GM19025 (cell line): Measurements from ENCODE around the gene ATP5F1E.

Experiments used
- ATAC-seq: cut with Tn5 transposase; IDR thresholded peaks from one replicate; pipeline ENCODE4 v1.9.1; 2021; ENCODE audit warnings: mild to moderate bottlenecking, low read depth, moderate library complexity; ENCODE audit not compliant: unreplicated experiment

The ATP5F1E gene

DNA sequence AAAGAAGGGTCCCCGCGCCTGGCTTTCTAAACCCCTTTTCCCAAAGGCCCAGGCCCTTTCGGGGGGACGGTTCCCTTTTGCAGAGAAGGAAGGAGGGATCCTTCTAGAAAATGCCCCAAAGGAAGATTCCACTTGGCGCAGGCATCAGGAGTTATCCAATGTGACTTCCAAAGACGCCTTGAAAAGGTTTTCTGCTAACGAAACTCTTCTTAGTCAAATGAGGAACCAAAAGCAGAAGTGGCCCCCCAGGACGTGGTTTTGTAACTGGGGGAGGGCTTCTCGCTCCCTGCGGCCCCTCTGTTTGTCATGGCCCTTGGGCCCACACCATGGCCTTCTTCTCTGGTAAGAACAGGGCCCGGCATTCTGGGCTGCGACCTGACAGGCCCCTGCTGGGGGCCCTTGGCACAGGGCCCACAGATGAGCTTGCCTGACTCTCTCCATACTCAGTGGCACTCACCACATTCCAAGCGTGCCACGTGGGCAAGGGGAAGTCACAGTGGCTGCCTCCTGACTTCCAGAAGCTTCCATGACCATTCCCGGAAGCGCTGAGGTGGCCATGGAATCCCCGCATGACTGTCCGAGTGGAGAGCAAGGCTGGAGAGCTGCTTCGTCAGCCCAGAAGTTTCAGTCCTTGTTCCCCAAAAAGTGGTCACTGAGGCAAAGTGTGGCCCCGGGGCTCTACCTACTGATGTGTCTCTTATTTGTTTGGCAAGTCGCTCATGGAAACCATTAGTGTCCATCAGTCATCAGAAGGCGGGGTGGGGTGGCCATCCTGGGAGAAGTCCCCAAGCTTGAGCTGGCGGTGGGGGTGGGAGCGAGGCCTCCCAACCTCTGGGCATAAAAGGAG is 24.2 kb downstream of the ATP5F1E start:
- no peak for ATAC-seq

DNA sequence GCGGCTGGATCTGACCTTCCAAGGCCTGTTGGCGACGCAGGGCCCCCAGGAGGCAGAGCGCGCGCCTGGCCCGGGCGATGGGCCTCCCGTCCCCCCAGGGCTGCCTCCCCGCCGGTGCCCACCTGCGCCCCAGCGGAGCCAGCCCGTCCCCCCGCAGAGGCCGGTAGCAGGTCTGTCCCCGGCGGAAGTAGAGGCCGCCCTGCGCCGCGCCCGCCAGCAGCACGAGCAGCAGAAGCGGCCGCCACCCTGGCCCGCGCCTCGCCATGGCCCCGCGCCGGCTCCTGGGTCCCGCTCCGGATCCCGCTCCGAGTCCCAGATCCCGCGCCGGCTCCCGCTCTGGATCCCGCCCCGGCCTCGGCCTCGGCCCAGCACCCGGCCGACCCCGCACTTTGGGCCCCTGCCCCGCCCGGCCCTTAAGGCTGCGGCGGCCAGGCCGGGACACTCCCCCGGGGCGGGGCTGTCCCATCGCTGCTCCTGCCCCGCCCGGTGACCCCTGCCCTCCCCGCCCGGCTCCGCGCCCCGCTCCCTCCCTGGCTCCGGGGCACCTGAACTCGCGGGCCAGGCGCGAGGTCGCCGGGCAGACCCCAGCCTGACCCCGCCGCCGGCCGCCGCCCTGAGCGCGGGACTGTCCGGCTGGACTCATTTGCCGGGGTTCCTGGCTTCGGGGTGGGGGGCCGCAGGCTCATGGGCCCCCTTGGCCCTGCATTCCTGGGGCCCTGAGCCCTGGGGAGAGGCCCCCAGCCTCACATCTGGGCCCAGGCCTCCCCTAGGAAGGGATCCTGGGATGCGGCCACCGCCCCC is 25.1 kb downstream of the ATP5F1E start, which contains the start of gene CTSZ:
Gene CTSZ (minus strand): TSS at position 391 of the 801 bp plus-strand sequence. CDS start 126 bp downstream, at position 265.
- peak; percentile 35 for ATAC-seq

- no peak for ATAC-seq
Measured at GRCh38 chr20:59006167-59006863, 25.8 kb downstream of the ATP5F1E start.

- no peak for ATAC-seq
Measured at GRCh38 chr20:59005523-59006166, 26.5 kb downstream of the ATP5F1E start.

GRCh38 chr20:59004763-59005522 is 27.2 kb downstream of the ATP5F1E start:
- ATAC-seq, result peak; percentile 54

DNA sequence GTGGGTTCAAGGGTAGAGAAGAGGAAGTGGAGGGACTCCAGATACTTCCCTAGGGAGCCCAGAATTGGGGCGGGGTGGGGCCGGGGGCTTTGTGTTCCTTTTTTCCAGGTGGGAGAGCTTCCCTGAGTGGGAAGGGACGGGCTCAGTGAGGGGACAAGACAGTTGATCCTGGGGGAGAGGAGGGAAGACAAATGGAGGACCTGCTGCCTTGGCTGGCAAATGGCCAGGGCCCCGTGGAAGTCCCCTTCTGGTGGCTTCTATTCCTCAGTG is 27.7 kb downstream of the ATP5F1E start:
- ATAC-seq, result no peak

GRCh38 chr20:59003836-59004492 is 28.2 kb downstream of the ATP5F1E start:
- ATAC-seq, result no peak

DNA sequence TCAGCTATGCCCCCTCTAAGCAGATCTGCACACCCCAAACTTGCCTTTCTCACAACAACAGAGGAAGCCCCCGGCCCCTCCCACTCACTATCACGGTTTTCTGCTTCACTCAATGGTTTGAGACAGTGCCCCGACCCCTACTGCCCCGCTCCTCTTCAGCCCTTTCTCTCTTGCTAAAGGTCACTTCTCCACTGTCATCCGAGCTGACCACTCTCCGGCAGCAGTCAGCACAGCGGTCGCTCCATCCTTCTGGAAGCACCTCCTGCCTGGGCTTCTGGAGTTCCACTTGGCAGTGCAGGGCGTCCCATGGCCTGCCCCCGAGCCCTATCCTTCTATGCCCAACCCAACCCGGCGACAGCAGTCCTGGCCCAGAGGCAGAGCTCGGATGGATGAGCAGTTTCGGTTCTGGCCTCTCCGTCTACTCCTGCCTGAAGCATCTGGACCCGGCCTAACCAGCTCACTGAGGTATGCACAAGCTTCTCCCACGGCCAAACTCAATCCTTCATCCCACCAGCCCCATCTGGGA is 29.2 kb downstream of the ATP5F1E start:
- no peak for ATAC-seq

DNA sequence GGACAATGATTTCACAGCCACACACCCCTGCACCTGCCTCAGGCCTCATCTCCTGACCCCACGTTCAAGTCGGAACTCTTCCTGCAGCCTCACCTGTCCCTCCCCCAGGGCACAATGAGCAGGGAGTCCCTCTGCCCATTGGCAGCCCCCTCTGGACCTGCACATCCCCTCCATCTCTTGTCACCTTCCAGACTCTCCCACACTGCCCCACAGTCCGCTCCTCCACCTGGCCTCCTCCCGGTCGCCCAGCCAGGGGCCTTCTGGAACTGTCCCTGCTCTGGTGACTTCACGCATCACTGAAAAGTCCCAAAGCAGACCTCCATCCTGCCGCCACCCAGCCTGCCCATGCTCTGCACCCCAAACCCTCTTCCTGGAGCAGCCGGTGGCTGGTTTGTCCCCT is 29.7 kb downstream of the ATP5F1E start:
- no peak for ATAC-seq

GRCh38 chr20:59001449-59002171 is 30.5 kb downstream of the ATP5F1E start:
- no peak for ATAC-seq

- no peak for ATAC-seq
Measured at GRCh38 chr20:59001068-59001448, 31.1 kb downstream of the ATP5F1E start.

GRCh38 chr20:59000326-59000725 is 31.8 kb downstream of the ATP5F1E start:
- no peak for ATAC-seq

GRCh38 chr20:58998656-58999055 is 33.5 kb downstream of the ATP5F1E start:
- ATAC-seq, result no peak

DNA sequence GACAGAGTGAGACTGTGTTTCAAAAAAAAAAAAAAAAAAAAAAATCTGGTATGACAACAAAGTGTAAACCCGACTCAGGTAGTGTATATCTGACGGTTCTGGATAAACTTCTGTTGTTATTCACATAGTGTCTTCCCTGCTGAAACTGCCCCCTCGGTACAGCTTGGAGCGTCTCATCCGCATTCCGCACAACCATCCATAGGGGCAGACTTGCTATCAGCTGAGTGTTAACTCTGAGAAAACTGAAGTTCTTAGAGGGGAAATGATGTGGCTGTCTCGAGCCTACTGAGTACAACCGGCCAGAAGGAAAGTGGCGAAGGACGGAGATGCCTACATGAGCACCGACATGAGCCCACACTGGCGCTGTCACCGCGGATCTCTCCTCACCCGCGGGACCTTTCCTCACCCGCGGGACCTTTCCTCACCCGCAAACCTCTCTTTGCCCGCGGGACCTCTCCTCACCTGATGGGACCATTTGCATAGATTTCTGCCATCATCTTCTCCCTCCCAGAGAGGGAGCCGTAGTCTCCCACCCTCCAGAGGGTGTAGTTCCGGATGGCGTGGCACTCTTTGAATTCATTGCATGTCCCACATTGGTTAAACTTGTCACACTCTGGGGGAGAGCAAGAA is 34.9 kb downstream of the ATP5F1E start:
- no peak for ATAC-seq

DNA sequence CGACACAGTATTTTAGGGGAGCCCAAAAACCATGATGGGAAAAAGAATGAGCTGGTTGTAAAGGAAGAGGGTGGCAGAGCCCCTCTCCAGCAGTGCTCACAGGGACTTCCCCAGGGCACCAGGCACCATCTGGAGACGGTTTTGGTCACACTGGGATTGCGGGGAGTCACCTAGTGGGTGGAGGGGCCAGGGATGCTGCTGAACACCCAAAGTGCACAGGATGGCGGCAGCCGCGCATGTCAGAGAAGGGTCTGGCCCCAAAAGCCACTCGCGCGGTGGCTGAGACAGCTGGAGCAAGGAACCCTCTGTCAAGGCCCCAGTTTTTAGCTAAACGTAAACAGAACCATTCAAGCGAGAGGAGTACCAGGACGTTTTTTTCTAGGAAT is 35.9 kb downstream of the ATP5F1E start:
- ATAC-seq, result no peak

- ATAC-seq, result no peak
Measured at GRCh38 chr20:58995461-58996225, 36.5 kb downstream of the ATP5F1E start.

- ATAC-seq, result no peak
Measured at GRCh38 chr20:58994390-58995159, 37.6 kb downstream of the ATP5F1E start.
